Ishikawa (cell line): ENCODE results near the gene GBX1.
A peak's percentile ranks its signal among the peaks of the same experiment; 100 is the strongest.

ENCODE experiments used
- CEBPB ChIP-seq: IDR thresholded peaks from 2 replicates; pipeline ENCODE4 v1.6.1; 2012
- CREB1 ChIP-seq: IDR thresholded peaks from 2 replicates; pipeline ENCODE4 v1.6.1; 2012; ENCODE audit warnings: low read depth
- EGR1 ChIP-seq: IDR thresholded peaks from 2 replicates; pipeline ENCODE4 v1.6.1; 2012
- EP300 ChIP-seq: IDR thresholded peaks from 2 replicates; pipeline ENCODE4 v1.6.1; 2012; ENCODE audit warnings: borderline replicate concordance
- FOXM1 ChIP-seq: IDR thresholded peaks from 2 replicates; pipeline ENCODE4 v1.6.1; 2012; ENCODE audit warnings: low read depth, borderline replicate concordance
- NFIC ChIP-seq: IDR thresholded peaks from 2 replicates; pipeline ENCODE4 v1.6.1; 2012
- RAD21 ChIP-seq: IDR thresholded peaks from 2 replicates; pipeline ENCODE4 v1.6.1; 2012; ENCODE audit warnings: low read depth
- TAF1 ChIP-seq: IDR thresholded peaks from 2 replicates; pipeline ENCODE4 v1.6.1; 2012; ENCODE audit warnings: low read depth, mild to moderate bottlenecking
- TCF12 ChIP-seq: IDR thresholded peaks from 2 replicates; pipeline ENCODE4 v1.6.1; 2012; ENCODE audit warnings: low read depth
- TEAD4 ChIP-seq: IDR thresholded peaks from 2 replicates; pipeline ENCODE4 v1.6.1; 2012
- YY1 ChIP-seq: IDR thresholded peaks from 2 replicates; pipeline ENCODE4 v1.6.1; 2012; ENCODE audit warnings: low read depth
- ZBTB7A ChIP-seq: IDR thresholded peaks from 2 replicates; pipeline ENCODE4 v1.6.1; 2012; ENCODE audit warnings: low read depth
- TF ChIP-seq, protein P1 (sequence below): IDR thresholded peaks from 2 replicates; pipeline ENCODE4 v1.6.1; 2012
- TF ChIP-seq, protein P2 (sequence below): IDR thresholded peaks from 2 replicates; pipeline ENCODE4 v1.6.1; 2012
- TF ChIP-seq, protein P3 (sequence below): IDR thresholded peaks from 2 replicates; pipeline ENCODE4 v1.6.1; 2012; ENCODE audit warnings: low read depth, mild to moderate bottlenecking

Gene GBX1

DNA sequence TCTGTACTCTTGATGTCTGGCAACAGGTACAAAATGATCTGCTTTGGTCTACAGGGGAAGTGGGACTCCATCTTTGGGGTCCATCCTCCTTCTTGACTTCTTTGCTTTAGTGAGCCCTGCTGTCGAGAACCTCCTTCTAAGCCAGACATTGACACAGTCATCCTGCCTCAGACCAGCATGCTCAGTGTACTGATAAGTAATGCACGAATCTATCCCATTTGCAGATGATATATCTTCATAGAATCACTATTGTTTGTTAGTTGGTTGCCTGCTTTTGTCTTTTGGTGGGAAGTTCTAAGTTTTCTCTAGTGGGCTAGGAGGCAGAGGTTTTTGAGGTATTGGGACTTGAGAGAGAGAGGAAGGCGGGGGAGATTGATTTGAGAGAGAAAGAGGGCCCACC lies 33.9 kb upstream of the GBX1 start:
- TF ChIP-seq RAD21 = no peak
- no peak for TF ChIP-seq TCF12
- TF ChIP-seq, protein P1, sequence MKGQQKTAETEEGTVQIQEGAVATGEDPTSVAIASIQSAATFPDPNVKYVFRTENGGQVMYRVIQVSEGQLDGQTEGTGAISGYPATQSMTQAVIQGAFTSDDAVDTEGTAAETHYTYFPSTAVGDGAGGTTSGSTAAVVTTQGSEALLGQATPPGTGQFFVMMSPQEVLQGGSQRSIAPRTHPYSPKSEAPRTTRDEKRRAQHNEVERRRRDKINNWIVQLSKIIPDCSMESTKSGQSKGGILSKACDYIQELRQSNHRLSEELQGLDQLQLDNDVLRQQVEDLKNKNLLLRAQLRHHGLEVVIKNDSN = no peak
- no peak for TF ChIP-seq CREB1
- TF ChIP-seq FOXM1 = no peak
- TF ChIP-seq, protein P2, sequence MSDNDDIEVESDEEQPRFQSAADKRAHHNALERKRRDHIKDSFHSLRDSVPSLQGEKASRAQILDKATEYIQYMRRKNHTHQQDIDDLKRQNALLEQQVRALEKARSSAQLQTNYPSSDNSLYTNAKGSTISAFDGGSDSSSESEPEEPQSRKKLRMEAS = no peak
- no peak for TF ChIP-seq NFIC

DNA sequence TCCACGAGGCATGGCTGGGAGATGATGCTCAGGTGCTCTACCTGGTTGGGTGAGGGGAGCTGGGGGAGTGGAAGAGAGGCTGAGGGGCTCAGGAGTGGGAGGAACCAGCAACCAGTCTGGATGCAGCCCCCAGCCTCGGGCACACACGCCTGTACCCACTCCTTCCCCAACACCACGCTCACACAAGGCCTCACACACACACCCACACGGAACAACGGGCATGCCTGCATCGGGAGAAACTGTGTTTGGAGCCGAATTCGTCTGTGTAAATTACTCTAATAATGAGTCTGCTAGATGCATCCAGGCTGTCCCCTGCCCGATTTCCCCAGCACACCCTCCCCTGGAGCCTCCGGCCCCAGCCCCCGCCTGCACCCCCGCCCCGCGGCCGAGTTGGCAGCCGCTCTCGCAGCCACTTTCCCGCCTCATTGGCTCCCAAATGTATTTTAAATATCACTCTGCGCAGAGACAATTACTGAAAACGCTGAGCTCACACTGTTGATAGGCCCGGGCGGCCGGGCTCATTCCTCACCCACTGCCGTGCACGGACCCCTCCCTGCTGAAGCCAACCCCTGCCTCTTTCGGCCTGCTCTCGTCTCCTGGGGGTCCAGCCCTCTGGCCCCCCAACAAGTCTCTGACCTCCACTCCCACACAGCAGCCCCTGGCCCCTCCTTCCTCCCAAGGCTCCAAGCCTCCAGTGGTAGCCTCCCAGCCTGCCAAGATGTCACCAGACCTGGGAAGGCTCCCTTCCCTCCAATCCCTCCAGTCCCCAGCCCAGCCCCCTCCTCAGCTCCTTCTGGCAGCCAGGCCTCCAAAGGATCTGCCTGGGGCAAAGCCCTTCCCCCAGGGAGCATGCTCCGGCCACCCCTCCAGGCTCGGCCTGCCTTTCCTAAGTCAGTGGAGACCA lies 31.7 kb upstream of the GBX1 start:
- TF ChIP-seq NFIC (0 out of 2 replicates have a peak, but pooled peaks have one; percentile 11), EGR1 (no peak), TEAD4 (no peak), RAD21 (no peak), YY1 (no peak), CREB1 (no peak), FOXM1 (no peak)
- TF ChIP-seq, protein P1 = no peak

DNA sequence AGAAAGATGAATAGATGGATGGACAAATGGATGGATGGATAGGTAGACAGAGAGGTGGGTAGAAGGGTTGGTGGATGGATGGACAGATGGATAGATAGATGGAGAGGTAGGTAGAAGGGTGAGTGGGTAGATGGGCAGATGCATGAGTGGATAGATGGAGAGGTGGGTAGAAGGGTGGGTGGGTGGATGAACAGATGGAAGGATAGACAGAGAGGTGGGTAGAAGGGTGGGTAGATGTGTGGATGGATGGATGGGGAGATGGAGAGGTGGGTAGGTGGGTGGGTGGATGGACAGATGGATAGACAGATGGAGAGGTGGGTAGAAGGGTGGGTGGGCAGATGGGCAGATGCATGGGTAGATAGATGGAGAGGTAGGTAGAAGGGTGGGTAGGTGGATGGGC lies 30.4 kb upstream of the GBX1 start:
- TF ChIP-seq TCF12 (no peak), FOXM1 (no peak), NFIC (no peak), TAF1 (no peak), EGR1 (no peak), RAD21 (no peak), YY1 (no peak), CEBPB (no peak), ZBTB7A (no peak)
- TF ChIP-seq, protein P3, sequence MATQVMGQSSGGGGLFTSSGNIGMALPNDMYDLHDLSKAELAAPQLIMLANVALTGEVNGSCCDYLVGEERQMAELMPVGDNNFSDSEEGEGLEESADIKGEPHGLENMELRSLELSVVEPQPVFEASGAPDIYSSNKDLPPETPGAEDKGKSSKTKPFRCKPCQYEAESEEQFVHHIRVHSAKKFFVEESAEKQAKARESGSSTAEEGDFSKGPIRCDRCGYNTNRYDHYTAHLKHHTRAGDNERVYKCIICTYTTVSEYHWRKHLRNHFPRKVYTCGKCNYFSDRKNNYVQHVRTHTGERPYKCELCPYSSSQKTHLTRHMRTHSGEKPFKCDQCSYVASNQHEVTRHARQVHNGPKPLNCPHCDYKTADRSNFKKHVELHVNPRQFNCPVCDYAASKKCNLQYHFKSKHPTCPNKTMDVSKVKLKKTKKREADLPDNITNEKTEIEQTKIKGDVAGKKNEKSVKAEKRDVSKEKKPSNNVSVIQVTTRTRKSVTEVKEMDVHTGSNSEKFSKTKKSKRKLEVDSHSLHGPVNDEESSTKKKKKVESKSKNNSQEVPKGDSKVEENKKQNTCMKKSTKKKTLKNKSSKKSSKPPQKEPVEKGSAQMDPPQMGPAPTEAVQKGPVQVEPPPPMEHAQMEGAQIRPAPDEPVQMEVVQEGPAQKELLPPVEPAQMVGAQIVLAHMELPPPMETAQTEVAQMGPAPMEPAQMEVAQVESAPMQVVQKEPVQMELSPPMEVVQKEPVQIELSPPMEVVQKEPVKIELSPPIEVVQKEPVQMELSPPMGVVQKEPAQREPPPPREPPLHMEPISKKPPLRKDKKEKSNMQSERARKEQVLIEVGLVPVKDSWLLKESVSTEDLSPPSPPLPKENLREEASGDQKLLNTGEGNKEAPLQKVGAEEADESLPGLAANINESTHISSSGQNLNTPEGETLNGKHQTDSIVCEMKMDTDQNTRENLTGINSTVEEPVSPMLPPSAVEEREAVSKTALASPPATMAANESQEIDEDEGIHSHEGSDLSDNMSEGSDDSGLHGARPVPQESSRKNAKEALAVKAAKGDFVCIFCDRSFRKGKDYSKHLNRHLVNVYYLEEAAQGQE = no peak
- TF ChIP-seq, protein P1 = no peak
- TF ChIP-seq, protein P2 = no peak

DNA sequence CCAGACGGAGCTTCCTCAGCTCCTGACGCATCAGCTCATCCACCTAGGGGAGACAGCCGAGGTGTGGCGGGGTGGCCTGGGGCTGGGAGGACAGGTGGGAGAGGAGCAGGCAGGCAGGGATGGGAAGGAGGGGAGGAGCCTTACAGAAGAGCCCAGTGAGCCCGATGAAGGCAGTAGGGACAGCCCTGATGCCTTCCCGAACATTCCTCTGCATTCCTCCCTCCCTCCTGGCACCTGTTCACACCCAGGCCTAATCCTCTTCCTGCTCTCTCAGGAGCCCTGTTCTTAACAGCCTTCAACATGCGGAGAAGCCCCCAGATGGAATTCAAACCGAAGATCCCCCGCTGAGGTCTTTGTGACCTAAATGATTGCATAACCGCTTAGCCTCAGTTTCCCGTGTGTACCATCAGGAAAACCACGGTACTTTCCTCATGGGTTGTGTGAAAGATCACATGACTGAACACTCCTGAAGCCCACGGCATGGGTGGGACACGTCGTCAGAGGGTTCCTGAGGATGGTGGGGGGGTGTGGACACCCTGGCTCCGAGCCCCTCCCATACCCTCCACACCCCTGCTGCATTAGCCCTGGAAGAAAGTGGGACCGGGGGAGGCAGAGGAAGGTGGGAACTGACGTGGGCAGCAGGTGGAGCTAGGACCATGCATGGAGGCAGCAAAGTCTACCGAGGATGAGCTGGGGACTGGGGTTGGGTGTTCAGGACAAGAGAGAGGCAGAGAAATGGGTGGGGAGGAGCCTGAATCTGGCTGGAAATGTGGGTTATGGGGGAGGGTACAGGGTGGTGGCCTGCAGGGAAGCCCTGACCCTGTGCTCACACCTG lies 28.3 kb upstream of the GBX1 start:
- TF ChIP-seq RAD21 (no peak), TEAD4 (no peak), EP300 (no peak), FOXM1 (no peak), CREB1 (no peak), YY1 (no peak), ZBTB7A (no peak), NFIC (no peak), EGR1 (no peak), TCF12 (no peak), TAF1 (no peak), CEBPB (no peak)
- TF ChIP-seq, protein P2 = no peak
- TF ChIP-seq, protein P3 = no peak
- TF ChIP-seq, protein P1 = no peak
